22Rv1 (cell line): ENCODE results near the gene SMNDC1.
A peak's percentile ranks its signal among the peaks of the same experiment; 100 is the strongest.

Experiments used
- H3K27ac ChIP-seq: fragments of 450-650 bp; 2 replicates; pipeline ENCODE4 v1.5.1; 2017
- CTCF ChIP-seq: fragments of 450-650 bp; IDR thresholded peaks from 2 replicates; pipeline ENCODE4 v1.5.1; 2017; ENCODE audit warnings: mild to moderate bottlenecking
- ZFX ChIP-seq: fragments of 450-650 bp; IDR thresholded peaks from 2 replicates; pipeline ENCODE4 v1.6.1; 2017; ENCODE audit warnings: antibody characterized with exemption, borderline replicate concordance

Gene SMNDC1

GRCh38 chr10:110304780-110305421 lies at the start of gene SMNDC1:
Gene SMNDC1, minus strand, starts transcription at chr10:110304920. Its CDS starts 1,333 bp downstream, at chr10:110303587.
- H3K27ac ChIP-seq = peak within 1 kb of the TSS; percentile 94
- no peak for TF ChIP-seq CTCF
- TF ChIP-seq ZFX = no peak

- H3K27ac ChIP-seq = no peak overlapping the region
- TF ChIP-seq CTCF (peak; percentile 83), ZFX (no peak)
Observed at GRCh38 chr10:110354322-110354766, 49.6 kb upstream of the SMNDC1 start.

GRCh38 chr10:110353244-110354119 lies 48.8 kb upstream of the SMNDC1 start:
- no peak overlapping the region for H3K27ac ChIP-seq
- no peak for TF ChIP-seq CTCF
- TF ChIP-seq ZFX = no peak

- no peak overlapping the region for H3K27ac ChIP-seq
- no peak for TF ChIP-seq ZFX
- no peak for TF ChIP-seq CTCF
Observed at GRCh38 chr10:110352930-110353243, 48.2 kb upstream of the SMNDC1 start.

GRCh38 chr10:110350812-110351211 lies 46.1 kb upstream of the SMNDC1 start:
- no peak overlapping the region for H3K27ac ChIP-seq
- TF ChIP-seq ZFX (no peak), CTCF (no peak)

GRCh38 chr10:110349831-110350230 lies 45.1 kb upstream of the SMNDC1 start:
- no peak overlapping the region for H3K27ac ChIP-seq

More at GRCh38 chr10:110349831-110350230, 45.1 kb upstream of the SMNDC1 start:
- TF ChIP-seq CTCF (no peak), ZFX (no peak)
